Ishikawa (cell line): Measurements from ENCODE around the gene TMEM232.

ENCODE experiments used
- CEBPB ChIP-seq: IDR thresholded peaks from 2 replicates; pipeline ENCODE4 v1.6.1; 2012
- CREB1 ChIP-seq: IDR thresholded peaks from 2 replicates; pipeline ENCODE4 v1.6.1; 2012; ENCODE audit warnings: low read depth
- EGR1 ChIP-seq: IDR thresholded peaks from 2 replicates; pipeline ENCODE4 v1.6.1; 2012
- EP300 ChIP-seq: IDR thresholded peaks from 2 replicates; pipeline ENCODE4 v1.6.1; 2012; ENCODE audit warnings: borderline replicate concordance
- FOXM1 ChIP-seq: IDR thresholded peaks from 2 replicates; pipeline ENCODE4 v1.6.1; 2012; ENCODE audit warnings: low read depth, borderline replicate concordance
- NFIC ChIP-seq: IDR thresholded peaks from 2 replicates; pipeline ENCODE4 v1.6.1; 2012
- RAD21 ChIP-seq: IDR thresholded peaks from 2 replicates; pipeline ENCODE4 v1.6.1; 2012; ENCODE audit warnings: low read depth
- TAF1 ChIP-seq: IDR thresholded peaks from 2 replicates; pipeline ENCODE4 v1.6.1; 2012; ENCODE audit warnings: low read depth, mild to moderate bottlenecking
- TCF12 ChIP-seq: IDR thresholded peaks from 2 replicates; pipeline ENCODE4 v1.6.1; 2012; ENCODE audit warnings: low read depth
- TEAD4 ChIP-seq: IDR thresholded peaks from 2 replicates; pipeline ENCODE4 v1.6.1; 2012
- YY1 ChIP-seq: IDR thresholded peaks from 2 replicates; pipeline ENCODE4 v1.6.1; 2012; ENCODE audit warnings: low read depth
- ZBTB7A ChIP-seq: IDR thresholded peaks from 2 replicates; pipeline ENCODE4 v1.6.1; 2012; ENCODE audit warnings: low read depth
- TF ChIP-seq, protein P1 (sequence below): IDR thresholded peaks from 2 replicates; pipeline ENCODE4 v1.6.1; 2012; ENCODE audit warnings: low read depth, mild to moderate bottlenecking
- TF ChIP-seq, protein P2 (sequence below): IDR thresholded peaks from 2 replicates; pipeline ENCODE4 v1.6.1; 2012
- TF ChIP-seq, protein P3 (sequence below): IDR thresholded peaks from 2 replicates; pipeline ENCODE4 v1.6.1; 2012

The TMEM232 gene

DNA sequence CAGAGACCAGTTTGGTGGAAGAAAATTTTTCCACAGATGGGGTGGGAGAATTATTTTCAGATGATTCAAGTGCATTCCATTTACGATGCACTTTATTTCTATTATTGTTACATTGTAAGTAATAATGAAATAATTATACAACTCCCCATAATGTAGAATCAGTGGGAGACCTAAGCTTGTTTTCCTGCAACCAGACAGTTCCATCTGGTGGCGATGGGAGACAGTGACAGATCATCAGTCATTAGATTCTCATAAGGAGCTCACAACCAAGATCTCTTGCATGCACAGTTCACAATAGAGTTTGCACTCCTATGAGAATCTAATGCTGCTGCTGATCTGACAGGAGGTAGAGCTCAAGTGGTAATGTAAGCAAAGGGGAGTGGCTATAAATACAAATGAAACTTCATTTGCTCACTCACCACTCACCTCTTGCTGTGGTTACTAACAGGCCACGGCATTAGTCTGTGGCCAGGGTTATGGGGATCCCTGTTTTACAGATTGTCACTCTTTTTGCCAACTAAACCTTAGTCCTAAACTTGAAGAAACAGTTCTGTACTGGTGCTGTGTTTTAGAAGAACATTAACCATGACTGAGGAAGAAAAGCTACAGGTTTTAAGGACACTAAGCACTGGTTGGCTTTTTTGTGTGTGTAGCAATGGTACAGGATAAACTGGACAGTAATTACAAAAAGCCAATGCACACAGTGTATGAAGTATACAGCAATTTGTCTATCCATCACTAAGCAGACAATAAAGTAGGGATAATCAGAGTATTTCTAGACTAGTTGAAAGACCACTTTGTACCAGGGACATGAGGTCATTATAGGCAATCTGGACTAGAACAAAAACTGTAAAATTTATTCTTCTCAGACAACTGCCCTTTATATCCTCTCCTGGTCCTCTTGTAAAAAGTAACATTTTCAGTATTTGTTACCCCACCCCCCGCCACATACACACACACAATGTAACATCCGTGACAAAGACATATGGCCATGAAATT is 9.9 kb downstream of the TMEM232 start:
- TF ChIP-seq NFIC (no peak), TCF12 (no peak), EP300 (no peak), EGR1 (no peak), CEBPB (no peak), ZBTB7A (no peak), FOXM1 (no peak), TAF1 (no peak), YY1 (no peak)
- TF ChIP-seq, protein P1, sequence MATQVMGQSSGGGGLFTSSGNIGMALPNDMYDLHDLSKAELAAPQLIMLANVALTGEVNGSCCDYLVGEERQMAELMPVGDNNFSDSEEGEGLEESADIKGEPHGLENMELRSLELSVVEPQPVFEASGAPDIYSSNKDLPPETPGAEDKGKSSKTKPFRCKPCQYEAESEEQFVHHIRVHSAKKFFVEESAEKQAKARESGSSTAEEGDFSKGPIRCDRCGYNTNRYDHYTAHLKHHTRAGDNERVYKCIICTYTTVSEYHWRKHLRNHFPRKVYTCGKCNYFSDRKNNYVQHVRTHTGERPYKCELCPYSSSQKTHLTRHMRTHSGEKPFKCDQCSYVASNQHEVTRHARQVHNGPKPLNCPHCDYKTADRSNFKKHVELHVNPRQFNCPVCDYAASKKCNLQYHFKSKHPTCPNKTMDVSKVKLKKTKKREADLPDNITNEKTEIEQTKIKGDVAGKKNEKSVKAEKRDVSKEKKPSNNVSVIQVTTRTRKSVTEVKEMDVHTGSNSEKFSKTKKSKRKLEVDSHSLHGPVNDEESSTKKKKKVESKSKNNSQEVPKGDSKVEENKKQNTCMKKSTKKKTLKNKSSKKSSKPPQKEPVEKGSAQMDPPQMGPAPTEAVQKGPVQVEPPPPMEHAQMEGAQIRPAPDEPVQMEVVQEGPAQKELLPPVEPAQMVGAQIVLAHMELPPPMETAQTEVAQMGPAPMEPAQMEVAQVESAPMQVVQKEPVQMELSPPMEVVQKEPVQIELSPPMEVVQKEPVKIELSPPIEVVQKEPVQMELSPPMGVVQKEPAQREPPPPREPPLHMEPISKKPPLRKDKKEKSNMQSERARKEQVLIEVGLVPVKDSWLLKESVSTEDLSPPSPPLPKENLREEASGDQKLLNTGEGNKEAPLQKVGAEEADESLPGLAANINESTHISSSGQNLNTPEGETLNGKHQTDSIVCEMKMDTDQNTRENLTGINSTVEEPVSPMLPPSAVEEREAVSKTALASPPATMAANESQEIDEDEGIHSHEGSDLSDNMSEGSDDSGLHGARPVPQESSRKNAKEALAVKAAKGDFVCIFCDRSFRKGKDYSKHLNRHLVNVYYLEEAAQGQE: no peak
- TF ChIP-seq, protein P2, sequence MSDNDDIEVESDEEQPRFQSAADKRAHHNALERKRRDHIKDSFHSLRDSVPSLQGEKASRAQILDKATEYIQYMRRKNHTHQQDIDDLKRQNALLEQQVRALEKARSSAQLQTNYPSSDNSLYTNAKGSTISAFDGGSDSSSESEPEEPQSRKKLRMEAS: no peak

DNA sequence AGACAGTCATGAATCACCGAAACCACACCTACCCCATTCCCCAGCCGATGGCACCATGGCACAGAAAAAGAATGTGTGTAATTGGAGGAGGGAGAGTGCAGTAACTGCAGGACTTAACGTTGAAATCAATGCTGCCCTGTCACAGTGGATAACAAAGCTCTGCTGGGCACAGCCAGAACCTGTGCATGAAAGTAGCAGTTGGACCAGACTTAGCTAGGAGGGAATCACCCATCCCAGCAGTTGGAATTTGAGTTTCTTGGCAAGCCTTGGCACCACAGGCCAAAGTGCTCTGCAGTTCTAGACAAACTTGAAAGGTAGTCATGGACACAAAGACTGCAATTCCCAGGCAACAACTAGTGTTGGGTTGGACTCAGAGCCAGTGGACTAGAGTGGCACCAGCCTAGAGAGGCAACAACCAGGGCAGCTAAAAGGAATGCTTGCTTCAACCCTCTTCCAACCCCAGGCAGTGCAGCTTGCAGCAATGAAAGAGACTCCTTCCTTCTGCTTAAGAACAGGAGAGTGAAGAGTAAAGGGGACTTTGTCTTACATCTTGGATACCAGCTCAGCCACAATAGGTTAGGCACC is 19.1 kb downstream of the TMEM232 start:
- TF ChIP-seq EP300 (no peak), TEAD4 (no peak), TCF12 (no peak), RAD21 (no peak), TAF1 (no peak), ZBTB7A (no peak), CEBPB (no peak), CREB1 (no peak), FOXM1 (no peak), NFIC (no peak), EGR1 (no peak), YY1 (no peak)
- TF ChIP-seq, protein P2: no peak
- TF ChIP-seq, protein P1: no peak
- TF ChIP-seq, protein P3, sequence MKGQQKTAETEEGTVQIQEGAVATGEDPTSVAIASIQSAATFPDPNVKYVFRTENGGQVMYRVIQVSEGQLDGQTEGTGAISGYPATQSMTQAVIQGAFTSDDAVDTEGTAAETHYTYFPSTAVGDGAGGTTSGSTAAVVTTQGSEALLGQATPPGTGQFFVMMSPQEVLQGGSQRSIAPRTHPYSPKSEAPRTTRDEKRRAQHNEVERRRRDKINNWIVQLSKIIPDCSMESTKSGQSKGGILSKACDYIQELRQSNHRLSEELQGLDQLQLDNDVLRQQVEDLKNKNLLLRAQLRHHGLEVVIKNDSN: no peak

DNA sequence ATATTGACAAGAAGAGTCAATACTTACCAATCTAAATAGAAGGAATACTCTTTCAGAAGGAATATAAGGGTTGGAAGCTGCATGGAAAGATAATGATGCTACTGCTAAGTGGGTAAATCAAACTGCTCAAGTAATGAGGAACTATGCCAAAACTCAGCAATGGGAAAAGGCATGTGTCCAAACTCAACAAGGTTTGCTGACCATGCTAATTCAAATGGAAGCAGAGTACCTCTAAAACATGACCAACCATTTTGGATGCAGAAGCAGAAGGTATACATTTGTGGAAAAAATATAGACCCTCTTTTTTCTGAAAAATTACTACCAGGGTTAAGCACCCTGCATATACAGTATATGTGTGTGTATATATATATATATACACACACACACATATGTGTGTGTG is 21.1 kb downstream of the TMEM232 start:
- TF ChIP-seq YY1 (no peak), FOXM1 (no peak), RAD21 (no peak), EGR1 (no peak), CREB1 (no peak), TCF12 (no peak), NFIC (no peak), EP300 (no peak), TEAD4 (no peak), TAF1 (no peak), ZBTB7A (no peak)
- TF ChIP-seq, protein P2: no peak
- TF ChIP-seq, protein P3: no peak

DNA sequence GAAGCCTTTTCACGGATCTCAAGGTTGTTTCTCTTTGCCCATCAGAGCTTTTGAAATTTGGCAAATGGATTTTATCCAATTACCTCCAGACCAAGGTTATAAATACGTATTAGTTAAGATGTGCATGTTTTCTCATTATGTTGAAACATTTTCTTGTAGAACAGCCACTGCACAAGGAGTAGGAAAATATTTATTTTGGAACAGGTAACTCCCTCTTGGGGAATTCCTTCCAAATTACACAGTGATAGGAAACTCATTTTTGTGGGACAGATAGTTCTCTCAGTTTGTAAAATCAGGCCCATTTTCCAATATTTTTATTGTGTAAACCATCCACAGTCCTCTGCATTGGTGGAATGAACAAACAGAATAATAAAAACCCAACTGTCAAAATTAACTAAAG is 23.0 kb downstream of the TMEM232 start:
- TF ChIP-seq TAF1 (no peak), RAD21 (no peak), CREB1 (no peak), TCF12 (no peak), EGR1 (no peak), EP300 (no peak)
- TF ChIP-seq, protein P3: no peak
- TF ChIP-seq, protein P2: no peak
- TF ChIP-seq, protein P1: no peak
